HepG2 (cell line): Measurements from ENCODE around the gene TRAPPC4. TPM values are rescaled to one million over a fixed set of nuclear protein-coding genes. Genes with fewer than 3 reads are reported as not detected.

ENCODE experiments used
- AGO2 ChIP-seq: fragments of 200-400 bp; formaldehyde crosslinking; optimal IDR thresholded peaks from 2 replicates; pipeline ENCODE3; 2017; ENCODE audit warnings: mild to moderate bottlenecking, low read depth, low read length, moderate library complexity
- EZH2 ChIP-seq: conservative IDR thresholded peaks from 2 replicates; pipeline ENCODE4 v1.6.1; 2012; ENCODE audit warnings: mild to moderate bottlenecking, low read depth, low read length, moderate library complexity
- GRHL1 ChIP-seq: sonication (generic); formaldehyde crosslinking; conservative IDR thresholded peaks from 2 replicates; pipeline ENCODE4 v1.8.0; 2022; ENCODE audit warnings: missing genetic modification reagents
- HNRNPUL1 ChIP-seq: fragments of 200-400 bp; formaldehyde crosslinking; IDR thresholded peaks from 2 replicates; pipeline ENCODE4 v1.6.1; 2017; ENCODE audit warnings: low read depth, mild to moderate bottlenecking, low read length, moderate library complexity
- JUND ChIP-seq: sonication (generic); formaldehyde crosslinking; IDR thresholded peaks from 2 replicates; pipeline ENCODE4 v1.8.0; 2022; ENCODE audit warnings: mild to moderate bottlenecking, missing genetic modification reagents
- KLF11 ChIP-seq: IDR thresholded peaks from 2 replicates; pipeline ENCODE4 v1.6.1; 2016; ENCODE audit warnings: missing compliant biosample characterization
- KMT2B ChIP-seq: IDR thresholded peaks from 2 replicates; pipeline ENCODE4 v1.6.1; 2016; ENCODE audit warnings: missing genetic modification reagents, missing compliant biosample characterization
- MAFK ChIP-seq, 2 experiments: IDR thresholded peaks in 1 of 2; conservative IDR thresholded peaks in 1 of 2; 2 replicates each; pipeline ENCODE4 v1.6.1; 2011; ENCODE audit warnings: improper control_type of control experiment in 2 of 2, low read length in 2 of 2
- NKX3-1 ChIP-seq: sonication (generic); formaldehyde crosslinking; IDR thresholded peaks from 2 replicates; pipeline ENCODE4 v1.5.0; 2020; ENCODE audit warnings: missing genetic modification reagents
- SOX13 ChIP-seq, 3 experiments: fragments of 450-650 bp in 1 of 3; sonication (generic) in 1 of 3; formaldehyde crosslinking in 1 of 3; IDR thresholded peaks in 2 of 3; conservative IDR thresholded peaks in 1 of 3; 2 replicates each; pipeline versions ENCODE4 v1.5.0 to v1.6.1; 2016 to 2020; ENCODE audit warnings: antibody characterized with exemption in 1 of 3, mild to moderate bottlenecking in 1 of 3, missing compliant biosample characterization in 1 of 3, missing genetic modification reagents in 1 of 3, moderate library complexity in 1 of 3
- SP2 ChIP-seq: sonication (generic); formaldehyde crosslinking; IDR thresholded peaks from 2 replicates; pipeline ENCODE4 v1.5.1; 2020; ENCODE audit warnings: mild to moderate bottlenecking, missing genetic modification reagents
- SRSF1 ChIP-seq: fragments of 200-400 bp; formaldehyde crosslinking; optimal IDR thresholded peaks from 2 replicates; pipeline ENCODE3; 2017; ENCODE audit warnings: mild to moderate bottlenecking, low read depth, low read length, moderate library complexity
- STAT5B ChIP-seq: sonication (generic); formaldehyde crosslinking; IDR thresholded peaks from 2 replicates; pipeline ENCODE4 v1.4.0; 2020; ENCODE audit warnings: missing genetic modification reagents
- TBL1XR1 ChIP-seq: fragments of 150-350 bp; IDR thresholded peaks from 2 replicates; pipeline ENCODE4 v1.6.1; 2014; ENCODE audit warnings: borderline replicate concordance, low read length; ENCODE audit not compliant: partially characterized antibody
- ZFP36L2 ChIP-seq: sonication (generic); formaldehyde crosslinking; IDR thresholded peaks from 2 replicates; pipeline ENCODE4 v1.4.0; 2020; ENCODE audit warnings: missing genetic modification reagents
- ZFX ChIP-seq: sonication (generic); formaldehyde crosslinking; IDR thresholded peaks from 2 replicates; pipeline ENCODE4 v1.4.0; 2020; ENCODE audit warnings: mild to moderate bottlenecking, low read depth, missing genetic modification reagents, moderate library complexity
- ZNF232 ChIP-seq: sonication (generic); formaldehyde crosslinking; IDR thresholded peaks from 2 replicates; pipeline ENCODE4 v1.4.0; 2020; ENCODE audit warnings: missing genetic modification reagents, borderline replicate concordance
- ZNF260 ChIP-seq: sonication (generic); formaldehyde crosslinking; IDR thresholded peaks from 2 replicates; pipeline ENCODE4 v1.4.0; 2020; ENCODE audit warnings: missing genetic modification reagents, low read depth, mild to moderate bottlenecking, borderline replicate concordance
- ZNF30 ChIP-seq: sonication (generic); formaldehyde crosslinking; IDR thresholded peaks from 2 replicates; pipeline ENCODE4 v1.5.0; 2020; ENCODE audit warnings: mild to moderate bottlenecking, missing genetic modification reagents
- ZNF337 ChIP-seq: sonication (generic); formaldehyde crosslinking; IDR thresholded peaks from 2 replicates; pipeline ENCODE4 v1.5.1; 2020; ENCODE audit warnings: missing genetic modification reagents, low read depth, mild to moderate bottlenecking, borderline replicate concordance
- ZNF574 ChIP-seq: sonication (generic); formaldehyde crosslinking; IDR thresholded peaks from 2 replicates; pipeline ENCODE4 v1.4.0; 2020; ENCODE audit warnings: missing genetic modification reagents
- ZNF766 ChIP-seq: sonication (generic); formaldehyde crosslinking; IDR thresholded peaks from 2 replicates; pipeline ENCODE4 v1.5.0; 2020; ENCODE audit warnings: missing genetic modification reagents, borderline replicate concordance
- ZSCAN25 ChIP-seq: sonication (generic); formaldehyde crosslinking; IDR thresholded peaks from 2 replicates; pipeline ENCODE4 v1.8.0; 2022; ENCODE audit warnings: mild to moderate bottlenecking, missing genetic modification reagents
- polyA plus RNA-seq, 8 experiments: library from polyadenylated mRNA; depleted of rRNA in 3 of 8; stranded (reverse) in 7 of 8; unstranded in 1 of 8; fragments of >200 nt; fragmentation: Illumina TruSeq in 4 of 8; extraction: Trizol in 4 of 8; gene quantifications; 2 replicates each; pipeline versions ENCODE4 v1.2.1 to v1.2.3, GENCODE V29; 2011 to 2016; ENCODE audit warnings: low read depth in 4 of 8, missing spikeins in 1 of 8, mixed read lengths in 1 of 8; ENCODE audit not compliant: insufficient read depth in 1 of 8
- total RNA-seq, 5 experiments: library from RNA; depleted of rRNA; stranded (reverse); fragments of >200 nt; fragmentation: Illumina TruSeq; extraction: Trizol; gene quantifications; 2 replicates each; pipeline ENCODE4 v1.2.3, GENCODE V29; 2016; ENCODE audit warnings: low read depth in 1 of 5
- TF ChIP-seq, protein P1 (sequence below): sonication (generic); formaldehyde crosslinking; IDR thresholded peaks from 2 replicates; pipeline ENCODE4 v1.4.0; 2020; ENCODE audit warnings: missing genetic modification reagents

Gene TRAPPC4
- total and polyA plus RNA-seq, 2 of the 13 experiments (the other 11 are each of a cell fraction or from before 2014, with no cell fraction given): 97.4 to 140 TPM

DNA sequence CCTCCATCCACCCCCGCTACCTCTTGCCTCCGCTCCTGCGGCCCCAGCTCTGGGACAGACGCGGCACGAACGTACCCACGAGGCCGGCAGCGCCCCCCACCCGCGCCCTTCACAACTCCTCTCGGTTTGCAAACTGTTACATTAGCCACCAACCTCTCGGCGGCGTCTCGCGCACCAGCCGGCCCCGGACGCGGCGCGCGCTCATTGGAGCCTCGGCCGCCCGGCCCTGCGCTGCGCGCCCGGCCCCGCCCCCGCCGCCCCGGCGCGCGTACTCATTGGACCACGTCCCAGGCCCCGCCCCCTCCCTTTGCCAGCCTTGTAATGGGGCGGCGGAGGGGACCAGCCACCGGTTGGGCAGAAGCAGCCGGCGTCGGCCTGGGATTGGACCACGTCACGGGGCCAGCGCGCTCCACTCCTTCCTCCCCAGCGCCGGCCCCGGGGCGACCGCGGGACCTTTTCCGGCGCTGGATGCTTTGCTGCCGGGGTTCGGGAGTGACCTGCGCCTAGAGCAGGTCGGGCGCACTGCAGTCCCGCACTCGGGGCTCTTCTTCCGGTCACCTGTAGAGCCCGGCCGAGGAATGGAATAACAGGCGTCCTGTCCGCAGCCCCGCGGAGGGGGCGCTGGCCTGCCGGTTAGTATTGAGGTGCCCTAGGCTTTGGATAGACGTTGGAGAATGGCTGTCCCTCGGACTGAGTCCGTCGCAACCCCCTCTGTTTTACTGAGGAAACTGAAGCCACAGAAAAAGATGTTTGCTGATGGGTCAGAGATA is 38.6 kb downstream of the TRAPPC4 start, which contains the start of gene HYOU1 (continued):
- TF ChIP-seq SOX13 (IDR thresholded peaks at IDR 0.05) (no peak), SOX13 (CRISPR knock-in tag; conservative IDR thresholded peaks at IDR 0.05 in 1 of 2, IDR thresholded peaks at IDR 0.05 in 1 of 2) (peak in 1 of 2 experiments; percentile 40; a peak in 2 of 4 replicates), TBL1XR1 (no peak), KMT2B (CRISPR knock-in tag) (no peak), ZFX (peak; percentile 81), EZH2 (no peak), AGO2 (no peak), HNRNPUL1 (no peak), MAFK (conservative IDR thresholded peaks at IDR 0.05 in 1 of 2, IDR thresholded peaks at IDR 0.05 in 1 of 2; ENCODE audit: low read length in 2 of 2) (no peak), SRSF1 (peak; percentile 17), ZNF30 (CRISPR knock-in tag) (no peak), ZNF574 (CRISPR knock-in tag) (peak; percentile 26; the same call in 1 of the 2 replicates), ZNF232 (CRISPR knock-in tag) (no peak), ZNF766 (no peak), ZNF337 (CRISPR knock-in tag) (0 out of 2 replicates have a peak, but pooled peaks have one; percentile 15), ZFP36L2 (CRISPR knock-in tag) (no peak), ZNF260 (CRISPR knock-in tag) (no peak), ZSCAN25 (CRISPR knock-in tag) (0 out of 2 replicates have a peak, but pooled peaks have one; percentile 4), NKX3-1 (CRISPR knock-in tag) (no peak), GRHL1 (CRISPR knock-in tag) (no peak), JUND (CRISPR knock-in tag) (no peak), KLF11 (CRISPR knock-in tag) (no peak), STAT5B (0 out of 2 replicates have a peak, but pooled peaks have one; percentile 36), SP2 (CRISPR knock-in tag) (peak; percentile 74)
- TF ChIP-seq, protein P1, sequence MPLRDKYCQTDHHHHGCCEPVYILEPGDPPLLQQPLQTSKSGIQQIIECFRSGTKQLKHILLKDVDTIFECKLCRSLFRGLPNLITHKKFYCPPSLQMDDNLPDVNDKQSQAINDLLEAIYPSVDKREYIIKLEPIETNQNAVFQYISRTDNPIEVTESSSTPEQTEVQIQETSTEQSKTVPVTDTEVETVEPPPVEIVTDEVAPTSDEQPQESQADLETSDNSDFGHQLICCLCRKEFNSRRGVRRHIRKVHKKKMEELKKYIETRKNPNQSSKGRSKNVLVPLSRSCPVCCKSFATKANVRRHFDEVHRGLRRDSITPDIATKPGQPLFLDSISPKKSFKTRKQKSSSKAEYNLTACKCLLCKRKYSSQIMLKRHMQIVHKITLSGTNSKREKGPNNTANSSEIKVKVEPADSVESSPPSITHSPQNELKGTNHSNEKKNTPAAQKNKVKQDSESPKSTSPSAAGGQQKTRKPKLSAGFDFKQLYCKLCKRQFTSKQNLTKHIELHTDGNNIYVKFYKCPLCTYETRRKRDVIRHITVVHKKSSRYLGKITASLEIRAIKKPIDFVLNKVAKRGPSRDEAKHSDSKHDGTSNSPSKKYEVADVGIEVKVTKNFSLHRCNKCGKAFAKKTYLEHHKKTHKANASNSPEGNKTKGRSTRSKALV (CRISPR knock-in tag): no peak
